ENCODE data around the gene HEATR5B.
A peak's percentile ranks its signal among the peaks of the same experiment; 100 is the strongest.
"Not testable (repeated sequence)": the region's sequence is repeated elsewhere in the genome, so short reads cannot be mapped to it uniquely, and the experiment has no call there.

HEATR5B gene

GRCh38 chr2:36979007-36979406 lies 105.2 kb downstream of the HEATR5B start:
- not testable (repeated sequence) for H3K9me3 Mint-ChIP-seq; H3K4me1 Mint-ChIP-seq (ENCODE audit: low read depth); H3K27me3 Mint-ChIP-seq (ENCODE audit: low read depth); H3K36me3 Mint-ChIP-seq (ENCODE audit: low read depth); H3K27ac Mint-ChIP-seq; H3K4me3 Mint-ChIP-seq

GRCh38 chr2:36976065-36976464 lies 108.1 kb downstream of the HEATR5B start:
- peaks cover 3% of the 10 kb centered on the region for H3K27me3 Mint-ChIP-seq (ENCODE audit: low read depth)

GRCh38 chr2:36975306-36975705 lies 108.9 kb downstream of the HEATR5B start:
- Mint-ChIP-seq H3K27ac (no peak overlapping the region), H3K27me3 (ENCODE audit: low read depth) (peaks cover 3% of the 10 kb centered on the region), H3K4me1 (ENCODE audit: low read depth) (peaks cover 2% of the 10 kb centered on the region), H3K9me3 (no peaks in the 10 kb centered on the region), H3K4me3 (no peak overlapping the region), H3K36me3 (ENCODE audit: low read depth) (peaks cover 7% of the 10 kb centered on the region)

More at GRCh38 chr2:36976065-36976464, 108.1 kb downstream of the HEATR5B start:
- Mint-ChIP-seq H3K4me1 (ENCODE audit: low read depth) (peaks cover 2% of the 10 kb centered on the region), H3K9me3 (no peaks in the 10 kb centered on the region), H3K4me3 (no peak overlapping the region), H3K36me3 (ENCODE audit: low read depth) (peaks cover 8% of the 10 kb centered on the region), H3K27ac (no peak overlapping the region)

- Mint-ChIP-seq H3K4me3 (no peak overlapping the region), H3K36me3 (ENCODE audit: low read depth) (peaks cover under 1% of the 10 kb centered on the region), H3K4me1 (ENCODE audit: low read depth) (peaks cover 4% of the 10 kb centered on the region), H3K27ac (no peak overlapping the region), H3K27me3 (ENCODE audit: low read depth) (peaks cover 3% of the 10 kb centered on the region), H3K9me3 (no peaks in the 10 kb centered on the region)
Measured at GRCh38 chr2:36973320-36973719, 110.9 kb downstream of the HEATR5B start.

- H3K36me3 Mint-ChIP-seq (ENCODE audit: low read depth): peaks cover 2% of the 10 kb centered on the region
- no peak overlapping the region for H3K4me3 Mint-ChIP-seq
- peaks cover 16% of the 10 kb centered on the region for H3K4me1 Mint-ChIP-seq (ENCODE audit: low read depth)
- H3K27me3 Mint-ChIP-seq (ENCODE audit: low read depth): peaks cover 3% of the 10 kb centered on the region
- no peaks in the 10 kb centered on the region for H3K9me3 Mint-ChIP-seq
- no peak overlapping the region for H3K27ac Mint-ChIP-seq
Measured at GRCh38 chr2:36971990-36972389, 112.2 kb downstream of the HEATR5B start.

- Mint-ChIP-seq H3K4me3 (peak overlapping the region; percentile 94), H3K36me3 (ENCODE audit: low read depth) (peaks cover 6% of the 10 kb centered on the region), H3K27me3 (ENCODE audit: low read depth) (no peaks in the 10 kb centered on the region), H3K9me3 (no peaks in the 10 kb centered on the region), H3K27ac (peak overlapping the region; percentile 90), H3K4me1 (ENCODE audit: low read depth) (peaks cover 32% of the 10 kb centered on the region)
Measured at GRCh38 chr2:36967236-36967876, 116.8 kb downstream of the HEATR5B start.

GRCh38 chr2:36966370-36967235 lies 117.6 kb downstream of the HEATR5B start, which contains the start of gene STRN:
Gene STRN, minus strand, starts transcription at chr2:36966536. Its CDS starts 73 bp downstream, at chr2:36966463.
- Mint-ChIP-seq H3K4me3 (peak within 1 kb of the TSS; percentile 99), H3K4me1 (ENCODE audit: low read depth) (peaks cover 38% of the 10 kb centered on the region), H3K27ac (peak within 1 kb of the TSS; percentile 92), H3K9me3 (no peaks in the 10 kb centered on the region), H3K27me3 (ENCODE audit: low read depth) (no peaks in the 10 kb centered on the region), H3K36me3 (ENCODE audit: low read depth) (peaks cover 12% of the 10 kb centered on the region)

- Mint-ChIP-seq H3K4me1 (ENCODE audit: low read depth) (peaks cover 41% of the 10 kb centered on the region), H3K27me3 (ENCODE audit: low read depth) (no peaks in the 10 kb centered on the region), H3K27ac (peak overlapping the region; percentile 92), H3K9me3 (no peaks in the 10 kb centered on the region), H3K4me3 (peak overlapping the region; percentile 99), H3K36me3 (ENCODE audit: low read depth) (peaks cover 15% of the 10 kb centered on the region)
Measured at GRCh38 chr2:36965751-36966369, 118.3 kb downstream of the HEATR5B start.

GRCh38 chr2:36965206-36965605 lies 119.0 kb downstream of the HEATR5B start:
- Mint-ChIP-seq H3K4me1 (ENCODE audit: low read depth) (peaks cover 42% of the 10 kb centered on the region), H3K27ac (peak overlapping the region; percentile 92), H3K27me3 (ENCODE audit: low read depth) (no peaks in the 10 kb centered on the region), H3K4me3 (peak overlapping the region; percentile 99), H3K9me3 (no peaks in the 10 kb centered on the region), H3K36me3 (ENCODE audit: low read depth) (peaks cover 15% of the 10 kb centered on the region)

GRCh38 chr2:36964496-36965058 lies 119.6 kb downstream of the HEATR5B start:
- peaks cover 45% of the 10 kb centered on the region for H3K4me1 Mint-ChIP-seq (ENCODE audit: low read depth)
- H3K27ac Mint-ChIP-seq: peak overlapping the region; percentile 4
- H3K27me3 Mint-ChIP-seq (ENCODE audit: low read depth): no peaks in the 10 kb centered on the region
- peaks cover 15% of the 10 kb centered on the region for H3K36me3 Mint-ChIP-seq (ENCODE audit: low read depth)
- H3K9me3 Mint-ChIP-seq: no peaks in the 10 kb centered on the region
- peak overlapping the region; percentile 99 for H3K4me3 Mint-ChIP-seq

- H3K4me3 Mint-ChIP-seq: peak overlapping the region; percentile 6
- H3K4me1 Mint-ChIP-seq (ENCODE audit: low read depth): peaks cover 48% of the 10 kb centered on the region
- peaks cover 17% of the 10 kb centered on the region for H3K36me3 Mint-ChIP-seq (ENCODE audit: low read depth)
- H3K9me3 Mint-ChIP-seq: no peaks in the 10 kb centered on the region
- no peaks in the 10 kb centered on the region for H3K27me3 Mint-ChIP-seq (ENCODE audit: low read depth)
- H3K27ac Mint-ChIP-seq: no peak overlapping the region
Measured at GRCh38 chr2:36963734-36964133, 120.4 kb downstream of the HEATR5B start.

GRCh38 chr2:36963106-36963505 lies 121.1 kb downstream of the HEATR5B start:
- no peak overlapping the region for H3K27ac Mint-ChIP-seq
- H3K36me3 Mint-ChIP-seq (ENCODE audit: low read depth): peaks cover 17% of the 10 kb centered on the region
- H3K4me1 Mint-ChIP-seq (ENCODE audit: low read depth): peaks cover 50% of the 10 kb centered on the region
- no peaks in the 10 kb centered on the region for H3K9me3 Mint-ChIP-seq
- H3K4me3 Mint-ChIP-seq: no peak overlapping the region
- H3K27me3 Mint-ChIP-seq (ENCODE audit: low read depth): no peaks in the 10 kb centered on the region

GRCh38 chr2:36960773-36961172 lies 123.4 kb downstream of the HEATR5B start:
- Mint-ChIP-seq H3K27me3 (ENCODE audit: low read depth) (no peaks in the 10 kb centered on the region), H3K4me3 (no peak overlapping the region), H3K27ac (no peak overlapping the region), H3K4me1 (ENCODE audit: low read depth) (peaks cover 38% of the 10 kb centered on the region), H3K36me3 (ENCODE audit: low read depth) (peaks cover 15% of the 10 kb centered on the region), H3K9me3 (no peaks in the 10 kb centered on the region)

- H3K9me3 Mint-ChIP-seq: no peaks in the 10 kb centered on the region
- peaks cover 16% of the 10 kb centered on the region for H3K36me3 Mint-ChIP-seq (ENCODE audit: low read depth)
- H3K27ac Mint-ChIP-seq: no peak overlapping the region
- peaks cover 35% of the 10 kb centered on the region for H3K4me1 Mint-ChIP-seq (ENCODE audit: low read depth)
- no peaks in the 10 kb centered on the region for H3K27me3 Mint-ChIP-seq (ENCODE audit: low read depth)
- no peak overlapping the region for H3K4me3 Mint-ChIP-seq
Measured at GRCh38 chr2:36960005-36960675, 124.0 kb downstream of the HEATR5B start.

Measured in T-helper 1 cell treated with Interleukin-12 subunit alpha and Interleukin-12 subunit beta and Interleukin-4 antibody, amounts not matched to agents 30 μg/mL and 1 μg/mL, for 36 hours (primary cell).